ENCODE results near the gene ADAMTS12. TPM values are rescaled to one million over a fixed set of nuclear protein-coding genes. Genes with fewer than 3 reads are reported as not detected.

Gene ADAMTS12
- total and polyA plus RNA-seq, 9 of the 15 experiments (the other 6 are each of a cell fraction or from before 2014, with no cell fraction given): 0.11 TPM; not detected in 8

- ATAC-seq: no peak
- Histone ChIP-seq H3K4me2 (ENCODE audit: insufficient read depth, low read length) (no peak overlapping the region), H3K27me3 (ENCODE audit: control insufficient read depth in 2 of 2, insufficient read depth in 2 of 2, low read length in 2 of 2) (peaks cover 0 to 4% of the 10 kb centered on the region in 2 experiments; a peak in 1 of 5 replicates), H3K36me3 (ENCODE audit: control insufficient read depth, insufficient read depth, low read length) (no peaks in the 10 kb centered on the region), H3K4me3 (no peak overlapping the region), H3K9me1 (ENCODE audit: control insufficient read depth, insufficient read depth, low read length) (no peaks in the 10 kb centered on the region), H3K79me2 (ENCODE audit: control insufficient read depth, insufficient read depth, low read length) (no peaks in the 10 kb centered on the region), H4K20me1 (replicated peaks; ENCODE audit: control insufficient read depth, insufficient read depth, low read length) (no peaks in the 10 kb centered on the region), H3K27ac (ENCODE audit: extremely low read depth, low read depth, low read length) (no peak overlapping the region), H3K9me3 (replicated peaks; ENCODE audit: control insufficient read depth, insufficient read depth, low read depth, low read length) (no peaks in the 10 kb centered on the region), H3K4me1 (replicated peaks in 1 of 2; ENCODE audit: control insufficient read depth in 2 of 2, insufficient read depth in 2 of 2, low read length in 2 of 2) (no peaks in the 10 kb centered on the region), H3K9ac (ENCODE audit: insufficient read depth in 1 of 2, low read depth in 2 of 2, low read length in 2 of 2) (no peak overlapping the region), H2AFZ (ENCODE audit: low read depth, low read length) (no peak overlapping the region)
- POLR2A ChIA-PET: no interaction called here
- CTCF ChIA-PET (ENCODE audit: low intra/inter-chr PET ratio): interaction anchor here (0.6 kb wide), 1 partner anchor 488 kb away, joined by 6 read pairs; no protein-coding TSS in a partner anchor
- FAIRE-seq: no peak
- in situ Hi-C loops (cut with MboI): no loop called here
- no peak for DNase-seq (ENCODE audit: extremely low read depth in 1 of 4, low spot score in 3 of 4)
- intact Hi-C loops (cut with micrococcal nuclease): no loop called here
- no TSS peak for BruUV-seq (replicated peaks)
- WGBS (ENCODE audit: insufficient coverage, low coverage, missing lambda C conversion rate): 0% methylated on average over 6 of the region's 6 CpGs
- no peak for TF ChIP-seq RBM22 (IDR thresholded peaks at IDR 0.05; ENCODE audit: low read depth, low read length, poor library complexity, severe bottlenecking)
- TF ChIP-seq SETDB1 (IDR thresholded peaks at IDR 0.05; ENCODE audit: low read length): no peak
- TF ChIP-seq ZNF280B (CRISPR knock-in tag; IDR thresholded peaks at IDR 0.05): no peak
- no peak for TF ChIP-seq ZNF3 (CRISPR knock-in tag; IDR thresholded peaks at IDR 0.05)
- no peak for TF ChIP-seq KLF1 (tag; IDR thresholded peaks at IDR 0.05)
- no peak for TF ChIP-seq ZNF232 (CRISPR knock-in tag; IDR thresholded peaks at IDR 0.05)
- TF ChIP-seq, protein P1, sequence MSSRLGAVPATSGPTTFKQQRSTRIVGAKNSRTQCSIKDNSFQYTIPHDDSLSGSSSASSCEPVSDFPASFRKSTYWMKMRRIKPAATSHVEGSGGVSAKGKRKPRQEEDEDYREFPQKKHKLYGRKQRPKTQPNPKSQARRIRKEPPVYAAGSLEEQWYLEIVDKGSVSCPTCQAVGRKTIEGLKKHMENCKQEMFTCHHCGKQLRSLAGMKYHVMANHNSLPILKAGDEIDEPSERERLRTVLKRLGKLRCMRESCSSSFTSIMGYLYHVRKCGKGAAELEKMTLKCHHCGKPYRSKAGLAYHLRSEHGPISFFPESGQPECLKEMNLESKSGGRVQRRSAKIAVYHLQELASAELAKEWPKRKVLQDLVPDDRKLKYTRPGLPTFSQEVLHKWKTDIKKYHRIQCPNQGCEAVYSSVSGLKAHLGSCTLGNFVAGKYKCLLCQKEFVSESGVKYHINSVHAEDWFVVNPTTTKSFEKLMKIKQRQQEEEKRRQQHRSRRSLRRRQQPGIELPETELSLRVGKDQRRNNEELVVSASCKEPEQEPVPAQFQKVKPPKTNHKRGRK (tag; IDR thresholded peaks at IDR 0.05): no peak
- TF ChIP-seq SNIP1 (IDR thresholded peaks at IDR 0.05; ENCODE audit: low read depth): no peak
- no peak for TF ChIP-seq MAZ (CRISPR knock-in tag; conservative IDR thresholded peaks at IDR 0.05 in 1 of 2, IDR thresholded peaks at IDR 0.05 in 1 of 2)
- no peak for TF ChIP-seq SIN3B (IDR thresholded peaks at IDR 0.05; ENCODE audit: low read depth)
- no peak for TF ChIP-seq EWSR1 (IDR thresholded peaks at IDR 0.05; ENCODE audit: borderline replicate concordance, low read depth, partially characterized antibody)
- TF ChIP-seq SFPQ (IDR thresholded peaks at IDR 0.05; ENCODE audit: low read depth, low read length): no peak
- TF ChIP-seq ATF7 (IDR thresholded peaks at IDR 0.05): no peak
- TF ChIP-seq ZNF175 (CRISPR knock-in tag; IDR thresholded peaks at IDR 0.05; ENCODE audit: low read depth): no peak
- TF ChIP-seq, protein P2, sequence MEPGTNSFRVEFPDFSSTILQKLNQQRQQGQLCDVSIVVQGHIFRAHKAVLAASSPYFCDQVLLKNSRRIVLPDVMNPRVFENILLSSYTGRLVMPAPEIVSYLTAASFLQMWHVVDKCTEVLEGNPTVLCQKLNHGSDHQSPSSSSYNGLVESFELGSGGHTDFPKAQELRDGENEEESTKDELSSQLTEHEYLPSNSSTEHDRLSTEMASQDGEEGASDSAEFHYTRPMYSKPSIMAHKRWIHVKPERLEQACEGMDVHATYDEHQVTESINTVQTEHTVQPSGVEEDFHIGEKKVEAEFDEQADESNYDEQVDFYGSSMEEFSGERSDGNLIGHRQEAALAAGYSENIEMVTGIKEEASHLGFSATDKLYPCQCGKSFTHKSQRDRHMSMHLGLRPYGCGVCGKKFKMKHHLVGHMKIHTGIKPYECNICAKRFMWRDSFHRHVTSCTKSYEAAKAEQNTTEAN (CRISPR knock-in tag; IDR thresholded peaks at IDR 0.05): no peak
These were observed 38.3 kb upstream of the ADAMTS12 start for GRCh38 chr5:33929925-33930690.
